GM23248 (cell line): ENCODE measurements around the gene CCDC201.

Experiments
- EZH2 ChIP-seq: fragments of 200-600 bp; sonication (generic); IDR thresholded peaks from 2 replicates; pipeline ENCODE4 v1.6.1; 2018; ENCODE audit warnings: antibody characterized with exemption, mild to moderate bottlenecking; ENCODE audit not compliant: insufficient read depth, poor library complexity, severe bottlenecking
- EZH2phosphoT487 ChIP-seq: fragments of 200-600 bp; sonication (generic); IDR thresholded peaks from 2 replicates; pipeline ENCODE4 v1.6.1; 2018; ENCODE audit warnings: antibody characterized with exemption, moderate library complexity, mild to moderate bottlenecking, low read depth; ENCODE audit not compliant: insufficient read depth

DNA sequence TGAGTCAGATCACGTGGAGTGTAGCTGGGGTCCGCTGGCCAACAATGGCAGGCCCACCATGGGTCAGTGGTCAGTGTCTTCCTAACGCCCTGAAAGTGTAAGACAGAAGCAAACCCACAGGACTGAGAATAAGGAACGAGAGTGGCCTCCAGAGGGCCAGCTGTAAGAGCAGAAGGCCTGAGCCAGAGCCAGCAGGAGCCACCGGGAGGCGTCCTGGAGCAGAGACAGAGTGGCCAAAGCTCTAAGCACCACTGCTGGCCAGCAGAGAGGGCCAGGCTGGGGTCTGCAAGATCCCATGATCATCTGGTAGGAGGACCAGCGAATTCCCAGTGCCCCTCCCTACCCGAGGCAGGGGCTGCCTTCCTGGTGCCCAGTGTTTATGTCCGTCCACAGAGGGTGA, 9.2 kb downstream of the CCDC201 start:
- TF ChIP-seq EZH2phosphoT487 (no peak), EZH2 (no peak)
